IMR-90 (cell line): ENCODE results near the gene SNX32. TPM values are rescaled to one million over a fixed set of nuclear protein-coding genes. Genes with fewer than 3 reads are reported as not detected.
A peak's percentile ranks its signal among the peaks of the same experiment; 100 is the strongest.

Experiments
- ATAC-seq: fragments of 200-7000 bp; cut with Tn5 transposase; 2 replicates; pipeline ENCODE4 v1.9.1; 2020; ENCODE audit warnings: low read depth, mild to moderate bottlenecking, moderate library complexity
- BruUV-seq: library from RNA; stranded (reverse); fragments of 400-500 nt; replicated peaks from 2 replicates; lab custom pipeline; 2021; lab: Mats Ljungman, UMichigan
- CTCF ChIA-PET: fragments of 300-600 bp; formaldehyde crosslinking; extraction: SDS; loops from one replicate; lab custom pipeline; 2021; ENCODE audit warnings: antibody characterized with exemption; lab: Yijun Ruan, JAX
- POLR2A ChIA-PET: fragments of 300-600 bp; sonication (Branson Sonifier 250); formaldehyde crosslinking; loops from one replicate; lab custom pipeline; 2022; ENCODE audit warnings: antibody characterized with exemption; ENCODE audit not compliant: unreplicated experiment; lab: Charles Lee
- DNase-seq: peaks from one replicate; pipeline ENCODE4 v3.0.0; 2013
- H2AFZ ChIP-seq: replicated peaks from 2 replicates; pipeline ENCODE3; 2013; ENCODE audit warnings: low read length, mild to moderate bottlenecking; ENCODE audit not compliant: poor library complexity
- H2AK5ac ChIP-seq: 2 replicates; pipeline ENCODE4 v1.6.1; 2013; ENCODE audit warnings: low read depth, low read length, inconsistent platforms
- H2AK9ac ChIP-seq: replicated peaks from 2 replicates; pipeline ENCODE3; 2013; ENCODE audit warnings: mild to moderate bottlenecking, low read depth, low read length, moderate library complexity; ENCODE audit not compliant: poor library complexity
- H2BK120ac ChIP-seq: 2 replicates; pipeline ENCODE4 v1.6.1; 2013; ENCODE audit warnings: low read depth, low read length, inconsistent platforms
- H2BK15ac ChIP-seq: 3 replicates; pipeline ENCODE4 v1.6.1; 2013; ENCODE audit warnings: low read depth, low read length, inconsistent platforms
- H2BK20ac ChIP-seq: 2 replicates; pipeline ENCODE4 v1.6.1; 2013; ENCODE audit warnings: low read depth, mild to moderate bottlenecking, inconsistent platforms, low read length, moderate library complexity
- H2BK5ac ChIP-seq: 2 replicates; pipeline ENCODE4 v1.6.1; 2013; ENCODE audit warnings: mild to moderate bottlenecking, low read depth, low read length, inconsistent platforms; ENCODE audit not compliant: poor library complexity, severe bottlenecking
- H3K14ac ChIP-seq: replicated peaks from 2 replicates; pipeline ENCODE4 v1.6.1; 2013; ENCODE audit warnings: low read depth, low read length, inconsistent platforms
- H3K18ac ChIP-seq: 2 replicates; pipeline ENCODE4 v1.6.1; 2013; ENCODE audit warnings: low read depth, low read length, control low read depth
- H3K23ac ChIP-seq: 2 replicates; pipeline ENCODE4 v1.6.1; 2013; ENCODE audit warnings: low read depth, low read length, inconsistent platforms
- H3K27ac ChIP-seq: 2 replicates; pipeline ENCODE4 v1.5.1; 2013; ENCODE audit warnings: mild to moderate bottlenecking, control low read depth, low read length; ENCODE audit not compliant: insufficient read depth
- H3K27me3 ChIP-seq: 2 replicates; pipeline ENCODE4 v1.6.1; 2013; ENCODE audit warnings: low read length; ENCODE audit not compliant: control insufficient read depth, insufficient read depth
- H3K36me3 ChIP-seq: 2 replicates; pipeline ENCODE4 v1.6.1; 2013; ENCODE audit warnings: low read length, mixed read lengths; ENCODE audit not compliant: control insufficient read depth, insufficient read depth
- H3K4ac ChIP-seq: 2 replicates; pipeline ENCODE4 v1.6.1; 2013; ENCODE audit warnings: low read depth, low read length, inconsistent platforms
- H3K4me1 ChIP-seq: 2 replicates; pipeline ENCODE4 v1.6.1; 2013; ENCODE audit warnings: low read length, mixed read lengths; ENCODE audit not compliant: control insufficient read depth, insufficient read depth
- H3K4me2 ChIP-seq: 2 replicates; pipeline ENCODE4 v1.6.1; 2013; ENCODE audit warnings: low read depth, mild to moderate bottlenecking, control low read depth, low read length, moderate library complexity
- H3K4me3 ChIP-seq: 2 replicates; pipeline ENCODE4 v1.5.1; 2013; ENCODE audit warnings: low read depth, mild to moderate bottlenecking, control low read depth, low read length, moderate library complexity; ENCODE audit not compliant: insufficient read depth
- H3K56ac ChIP-seq: 2 replicates; pipeline ENCODE4 v1.6.1; 2013; ENCODE audit warnings: low read length, inconsistent platforms; ENCODE audit not compliant: insufficient read depth; ENCODE audit errors: extremely low read depth
- H3K79me1 ChIP-seq, 2 experiments: 2 replicates each; pipeline ENCODE4 v1.6.1; 2013; ENCODE audit warnings: low read length in 2 of 2, inconsistent platforms in 1 of 2, low read depth in 1 of 2
- H3K9ac ChIP-seq: 2 replicates; pipeline ENCODE4 v1.6.1; 2013; ENCODE audit warnings: low read depth, low read length, control low read depth
- H3K9me1 ChIP-seq: 2 replicates; pipeline ENCODE4 v1.6.1; 2013; ENCODE audit warnings: low read length, inconsistent platforms; ENCODE audit not compliant: insufficient read depth
- H3K9me3 ChIP-seq: 2 replicates; pipeline ENCODE4 v1.6.1; 2013; ENCODE audit warnings: low read length; ENCODE audit not compliant: control insufficient read depth, insufficient read depth
- H4K20me1 ChIP-seq: 2 replicates; pipeline ENCODE4 v1.6.1; 2013; ENCODE audit warnings: low read length, inconsistent platforms; ENCODE audit not compliant: insufficient read depth
- H4K5ac ChIP-seq: 2 replicates; pipeline ENCODE4 v1.6.1; 2013; ENCODE audit warnings: mild to moderate bottlenecking, low read depth, low read length, control low read depth
- H4K8ac ChIP-seq, 2 experiments: 2 replicates each; pipeline ENCODE4 v1.6.1; 2013; ENCODE audit warnings: low read depth in 2 of 2, low read length in 2 of 2, control low read depth in 1 of 2, inconsistent platforms in 1 of 2
- H4K91ac ChIP-seq: 2 replicates; pipeline ENCODE4 v1.6.1; 2013; ENCODE audit warnings: low read depth, low read length, inconsistent platforms; ENCODE audit not compliant: insufficient read depth
- CEBPB ChIP-seq: IDR thresholded peaks from 2 replicates; pipeline ENCODE4 v1.6.1; 2012; ENCODE audit warnings: low read depth, low read length, improper control_type of control experiment
- CHD1 ChIP-seq: IDR thresholded peaks from 2 replicates; pipeline ENCODE4 v1.6.1; 2012; ENCODE audit warnings: low read depth, low read length, improper control_type of control experiment
- CTCF ChIP-seq: conservative IDR thresholded peaks from 2 replicates; pipeline ENCODE4 v1.5.1; 2012; ENCODE audit warnings: mild to moderate bottlenecking, low read depth, low read length, improper control_type of control experiment
- FOS ChIP-seq: fragments of 150-350 bp; IDR thresholded peaks from 2 replicates; pipeline ENCODE4 v1.6.1; 2016; ENCODE audit warnings: low read depth, low read length
- MAZ ChIP-seq: IDR thresholded peaks from 2 replicates; pipeline ENCODE4 v1.6.1; 2012; ENCODE audit warnings: low read depth, mild to moderate bottlenecking, low read length, improper control_type of control experiment, moderate library complexity, borderline replicate concordance
- MXI1 ChIP-seq: IDR thresholded peaks from 2 replicates; pipeline ENCODE4 v1.6.1; 2012; ENCODE audit warnings: low read depth, mild to moderate bottlenecking, low read length, moderate library complexity, borderline replicate concordance
- NFE2L2 ChIP-seq: fragments of 150-350 bp; IDR thresholded peaks from 2 replicates; pipeline ENCODE4 v1.6.1; 2016; ENCODE audit warnings: low read depth, mild to moderate bottlenecking, low read length
- POLR2A ChIP-seq: IDR thresholded peaks from 2 replicates; pipeline ENCODE4 v1.6.1; 2012; ENCODE audit warnings: mild to moderate bottlenecking, low read depth, low read length
- RAD21 ChIP-seq: IDR thresholded peaks from 2 replicates; pipeline ENCODE4 v1.6.1; 2012; ENCODE audit warnings: low read length, improper control_type of control experiment
- RCOR1 ChIP-seq: IDR thresholded peaks from 2 replicates; pipeline ENCODE4 v1.6.1; 2012; ENCODE audit warnings: mild to moderate bottlenecking, low read length, improper control_type of control experiment; ENCODE audit not compliant: insufficient replicate concordance
- RFX5 ChIP-seq: IDR thresholded peaks from 2 replicates; pipeline ENCODE4 v1.8.0; 2012; ENCODE audit warnings: low read depth, mild to moderate bottlenecking, low read length, moderate library complexity
- WGBS, 2 experiments: methylation state at CpG; one replicate each; pipeline versions ENCODE4 v1.1.5 to v1.1.7; 2013; ENCODE audit warnings: missing lambda C conversion rate in 2 of 2; ENCODE audit not compliant: insufficient read length in 1 of 2; ENCODE audit errors: extremely low coverage in 2 of 2; 5-methylcytosine and 5-hydroxymethylcytosine counted together
- dilution Hi-C: fragments of 300-500 bp; cut with HindIII; formaldehyde crosslinking; loops from one replicate; pipeline ENCODE4 v1.14.3; 2018; ENCODE audit warnings: low sequenced_read_pairs; ENCODE audit not compliant: unreplicated experiment
- in situ Hi-C: fragments of 300-500 bp; cut with MboI; formaldehyde crosslinking; loops from 3 replicates; pipeline ENCODE4 v1.14.3; 2019; ENCODE audit warnings: low sequenced_read_pairs, inconsistent platforms, mixed read lengths
- intact Hi-C: fragments of 100-400 bp; cut with micrococcal nuclease; formaldehyde crosslinking; loops from 2 replicates; pipeline ENCODE4 v1.10.0; 2022
- polyA plus RNA-seq, 3 experiments: library from polyadenylated mRNA; depleted of rRNA; stranded (reverse); fragments of >200 nt; gene quantifications; 2 replicates each; pipeline ENCODE4 v1.2.3, GENCODE V29; 2012; ENCODE audit warnings: low replicate concordance in 1 of 3
- total RNA-seq: library from RNA; depleted of rRNA; stranded (reverse); fragments of >200 nt; gene quantifications from 2 replicates; pipeline ENCODE4 v1.2.3, GENCODE V29; 2012

The SNX32 gene
- total and polyA plus RNA-seq, 2 of the 4 experiments (the other 2 are of a cell fraction): 0.36 to 0.79 TPM

GRCh38 chr11:65834202-65834601 lies 439 bp downstream of the SNX32 start:
- no peaks in the 10 kb centered on the region for H4K20me1 ChIP-seq
- peaks cover 21% of the 10 kb centered on the region for H3K9me1 ChIP-seq
- H2BK15ac ChIP-seq: no peak overlapping the region
- H2BK5ac ChIP-seq: peak overlapping the region; percentile 34
- peak overlapping the region; percentile 85 for H2AK5ac ChIP-seq
- no peak overlapping the region for H3K56ac ChIP-seq
- peak overlapping the region; percentile 59 for H3K9ac ChIP-seq
- in situ Hi-C loops: no loop called here
- POLR2A ChIA-PET: interaction anchor here (0.5 kb wide), 1 partner anchor 180 kb away, joined by 7 read pairs; no protein-coding TSS in a partner anchor
- H3K14ac ChIP-seq: peak overlapping the region; percentile 81
- peak overlapping the region; percentile 96 for H2AK9ac ChIP-seq
- intact Hi-C loops: no loop called here
- dilution Hi-C loops: no loop called here
- H3K79me1 ChIP-seq: peaks cover 6 to 12% of the 10 kb centered on the region in 2 experiments; a peak in 2 of 4 replicates
- H3K4ac ChIP-seq: peak overlapping the region; percentile 76
- peak overlapping the region; percentile 86 for H3K23ac ChIP-seq
- peak overlapping the region; percentile 71 for H3K4me2 ChIP-seq
- CTCF ChIA-PET: no interaction called here
- peak overlapping the region; percentile 0; the same call in 1 of the 2 replicates for H3K18ac ChIP-seq
- peaks cover 3% of the 10 kb centered on the region for H3K4me1 ChIP-seq
- ATAC-seq (no peak; the same call in 1 of the 2 replicates), DNase-seq (no peak)
- 0 out of 2 replicates have a peak overlapping the region, but pooled peaks have one; percentile 21 for H4K91ac ChIP-seq
- H2AFZ ChIP-seq: peak overlapping the region; percentile 98
- no peaks in the 10 kb centered on the region for H3K36me3 ChIP-seq
- peak overlapping the region; percentile 4 for H4K5ac ChIP-seq
- no peak for TF ChIP-seq CEBPB
- no peak for TF ChIP-seq CHD1
- no peak for TF ChIP-seq RCOR1
- TF ChIP-seq MAZ: no peak
- TF ChIP-seq RAD21: no peak
- TF ChIP-seq FOS: no peak
- TF ChIP-seq POLR2A: no peak
- TF ChIP-seq RFX5: no peak
- no peak for TF ChIP-seq CTCF
- no peak for TF ChIP-seq NFE2L2
- TF ChIP-seq MXI1: no peak
- H4K8ac ChIP-seq: peak overlapping the region; percentile 68 to 89; a peak in 3 of 4 replicates
- no TSS peak for BruUV-seq
- 68% methylated on average over 3 of the region's 6 CpGs; no CpG with 5 or more reads in 1 of the 2 experiments for WGBS, 2 experiments
- H3K9me3 ChIP-seq: no peaks in the 10 kb centered on the region
- no peak overlapping the region for H2BK20ac ChIP-seq
- H3K27me3 ChIP-seq: peaks cover 16% of the 10 kb centered on the region
- H3K27ac ChIP-seq: no peak overlapping the region; the same call in 1 of the 2 replicates
- peak overlapping the region; percentile 57 for H3K4me3 ChIP-seq
- H2BK120ac ChIP-seq: no peak overlapping the region
